ENCODE data around the gene G0S2. TPM values are rescaled to one million over a fixed set of nuclear protein-coding genes. Genes with fewer than 3 reads are reported as not detected.
A peak's percentile ranks its signal among the peaks of the same experiment; 100 is the strongest.

The G0S2 gene
- total and polyA plus RNA-seq, 9 of the 15 experiments (the other 6 are each of a cell fraction or from before 2014, with no cell fraction given): 0.18 to 65.6 (median 11.4) TPM

DNA sequence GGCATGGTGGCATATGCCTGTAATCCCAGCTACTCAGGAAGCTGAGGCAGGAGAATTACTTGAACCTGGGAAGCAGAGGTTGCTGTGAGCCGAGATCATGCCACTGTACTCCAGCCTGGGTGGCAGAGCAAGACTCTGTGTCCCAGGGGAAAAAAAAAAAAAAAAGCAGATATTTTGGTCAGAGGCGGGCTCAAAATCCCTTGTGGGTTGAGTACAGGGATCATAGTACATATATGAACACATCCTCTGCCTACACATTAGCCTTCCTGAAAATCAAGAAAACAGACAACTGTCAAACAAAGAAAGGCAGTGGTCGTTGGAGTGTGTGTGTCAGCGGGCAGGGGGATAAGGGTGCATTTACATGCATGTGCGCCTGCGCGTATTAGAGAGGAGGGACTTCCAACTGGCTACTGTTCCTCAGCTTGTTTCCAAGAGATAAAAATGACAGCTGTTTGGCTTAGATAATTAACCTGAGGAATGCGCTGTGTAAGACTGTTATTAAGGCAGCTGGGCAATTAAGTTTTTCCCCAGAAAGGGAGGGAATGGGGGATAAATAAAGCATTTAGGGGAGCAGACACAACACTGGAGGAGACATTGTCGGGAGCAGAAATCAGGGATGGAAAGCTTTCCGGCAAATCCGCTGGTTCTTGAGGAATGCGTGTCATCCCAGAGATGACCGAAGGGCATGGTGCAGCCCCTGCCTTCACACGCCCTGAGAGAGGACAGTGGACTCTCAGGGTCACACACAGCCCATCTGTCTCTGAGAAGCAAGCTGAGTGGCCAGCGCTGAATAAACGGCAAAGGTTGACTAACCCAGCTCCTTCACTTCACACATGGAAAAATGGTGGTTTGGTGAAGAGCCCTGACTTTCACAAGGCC is 29.4 kb upstream of the G0S2 start (continued):
- TF ChIP-seq ZNF707 (CRISPR knock-in tag; conservative IDR thresholded peaks at IDR 0.05) (0 out of 2 replicates have a peak, but pooled peaks have one; percentile 40), ZNF589 (CRISPR knock-in tag; IDR thresholded peaks at IDR 0.05; ENCODE audit: low read depth) (peak; percentile 66; the same call in 1 of the 2 replicates), HNRNPLL (IDR thresholded peaks at IDR 0.05; ENCODE audit: low read depth, low read length, poor library complexity, severe bottlenecking) (no peak), NUFIP1 (IDR thresholded peaks at IDR 0.05; ENCODE audit: partially characterized antibody) (peak; percentile 71), ZFPM2 (CRISPR knock-in tag; IDR thresholded peaks at IDR 0.05) (no peak), RFX5 (IDR thresholded peaks at IDR 0.05; ENCODE audit: low read depth, low read length) (no peak), STAT5A (IDR thresholded peaks at IDR 0.05; ENCODE audit: borderline replicate concordance, low read length) (peak; percentile 70), MYNN (IDR thresholded peaks at IDR 0.05) (no peak), MYNN (CRISPR knock-in tag; IDR thresholded peaks at IDR 0.05) (no peak), TCFL5 (CRISPR knock-in tag; conservative IDR thresholded peaks at IDR 0.05) (no peak), GTF2F1 (IDR thresholded peaks at IDR 0.05; ENCODE audit: low read depth, low read length) (no peak), ESRRB (CRISPR knock-in tag; IDR thresholded peaks at IDR 0.05; ENCODE audit: borderline replicate concordance) (no peak), ZNF324 (CRISPR knock-in tag; IDR thresholded peaks at IDR 0.05) (no peak), DNMT1 (IDR thresholded peaks at IDR 0.05) (0 out of 2 replicates have a peak, but pooled peaks have one; percentile 23), MEIS2 (IDR thresholded peaks at IDR 0.05; ENCODE audit: partially characterized antibody) (peak; percentile 59), TEAD1 (CRISPR knock-in tag; IDR thresholded peaks at IDR 0.05) (peak; percentile 93 to 96), EP300 (IDR thresholded peaks at IDR 0.05; ENCODE audit: low read length) (peak; percentile 93), ZNF408 (CRISPR knock-in tag; IDR thresholded peaks at IDR 0.05; ENCODE audit: low read depth) (no peak), ZNF12 (CRISPR knock-in tag; IDR thresholded peaks at IDR 0.05) (no peak), SP1 (CRISPR knock-in tag; IDR thresholded peaks at IDR 0.05) (no peak), CHD4 (IDR thresholded peaks at IDR 0.05; ENCODE audit: insufficient read depth, insufficient replicate concordance, low read depth, low read length, poor library complexity, severe bottlenecking) (peak; percentile 17), EP400 (IDR thresholded peaks at IDR 0.05) (no peak)
- TF ChIP-seq, protein P1, sequence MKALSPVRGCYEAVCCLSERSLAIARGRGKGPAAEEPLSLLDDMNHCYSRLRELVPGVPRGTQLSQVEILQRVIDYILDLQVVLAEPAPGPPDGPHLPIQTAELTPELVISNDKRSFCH (CRISPR knock-in tag; IDR thresholded peaks at IDR 0.05): 0 out of 2 replicates have a peak, but pooled peaks have one; percentile 51
- TF ChIP-seq, protein P1 (tag; IDR thresholded peaks at IDR 0.05): no peak
- TF ChIP-seq, protein P2, sequence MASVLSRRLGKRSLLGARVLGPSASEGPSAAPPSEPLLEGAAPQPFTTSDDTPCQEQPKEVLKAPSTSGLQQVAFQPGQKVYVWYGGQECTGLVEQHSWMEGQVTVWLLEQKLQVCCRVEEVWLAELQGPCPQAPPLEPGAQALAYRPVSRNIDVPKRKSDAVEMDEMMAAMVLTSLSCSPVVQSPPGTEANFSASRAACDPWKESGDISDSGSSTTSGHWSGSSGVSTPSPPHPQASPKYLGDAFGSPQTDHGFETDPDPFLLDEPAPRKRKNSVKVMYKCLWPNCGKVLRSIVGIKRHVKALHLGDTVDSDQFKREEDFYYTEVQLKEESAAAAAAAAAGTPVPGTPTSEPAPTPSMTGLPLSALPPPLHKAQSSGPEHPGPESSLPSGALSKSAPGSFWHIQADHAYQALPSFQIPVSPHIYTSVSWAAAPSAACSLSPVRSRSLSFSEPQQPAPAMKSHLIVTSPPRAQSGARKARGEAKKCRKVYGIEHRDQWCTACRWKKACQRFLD (CRISPR knock-in tag; IDR thresholded peaks at IDR 0.05): peak; percentile 75
- TF ChIP-seq, protein P3, sequence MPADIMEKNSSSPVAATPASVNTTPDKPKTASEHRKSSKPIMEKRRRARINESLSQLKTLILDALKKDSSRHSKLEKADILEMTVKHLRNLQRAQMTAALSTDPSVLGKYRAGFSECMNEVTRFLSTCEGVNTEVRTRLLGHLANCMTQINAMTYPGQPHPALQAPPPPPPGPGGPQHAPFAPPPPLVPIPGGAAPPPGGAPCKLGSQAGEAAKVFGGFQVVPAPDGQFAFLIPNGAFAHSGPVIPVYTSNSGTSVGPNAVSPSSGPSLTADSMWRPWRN (IDR thresholded peaks at IDR 0.05; ENCODE audit: low read depth): 0 out of 2 replicates have a peak, but pooled peaks have one; percentile 40

Data from K562 (cell line).